GM18520 (cell line): Measurements from ENCODE around the gene TMEM184A.
"Not testable (repeated sequence)": the region's sequence is repeated elsewhere in the genome, so short reads cannot be mapped to it uniquely, and the experiment has no call there.

Experiments used
- ATAC-seq: cut with Tn5 transposase; IDR thresholded peaks from one replicate; pipeline ENCODE4 v1.9.1; 2021; ENCODE audit not compliant: unreplicated experiment

The TMEM184A gene

DNA sequence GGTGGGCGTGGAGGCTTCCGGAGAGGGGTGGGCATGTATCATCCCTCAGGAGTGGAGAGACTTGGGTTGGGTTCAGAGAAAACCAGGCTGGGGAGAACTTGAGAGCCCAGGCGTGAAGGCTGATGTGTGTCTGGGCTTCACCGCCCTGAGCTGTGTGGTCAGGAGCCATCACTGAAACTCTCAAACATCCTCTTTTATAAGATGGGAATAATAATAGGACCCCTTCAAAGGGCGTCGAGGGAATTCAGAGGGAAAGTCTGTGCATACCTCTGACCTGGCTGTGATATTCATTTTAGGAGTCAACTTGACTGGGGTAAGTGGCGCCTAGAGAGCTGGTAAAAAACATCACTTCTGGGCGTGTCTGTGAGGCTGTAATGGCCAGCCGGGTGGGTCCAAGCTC is 34.9 kb upstream of the TMEM184A start:
- no peak for ATAC-seq

DNA sequence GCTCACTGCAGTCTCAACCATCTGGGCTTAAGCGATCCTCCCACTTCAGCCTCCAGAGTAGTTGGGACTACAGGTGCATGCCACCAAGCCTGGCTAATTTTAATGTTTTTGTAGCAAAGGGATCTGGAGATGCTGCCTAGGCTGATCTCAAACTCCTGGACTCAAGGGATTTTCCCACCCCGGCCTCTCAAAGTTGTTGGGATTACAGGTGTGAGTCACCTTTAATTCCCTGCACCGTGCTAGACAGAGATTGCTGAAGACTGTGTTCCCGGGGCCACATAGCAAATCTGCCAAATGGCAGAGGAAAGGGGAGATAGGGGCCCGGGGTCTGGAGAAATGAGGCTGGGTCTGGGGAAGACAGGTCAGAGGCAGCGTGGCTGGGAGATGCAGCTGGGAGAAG is 34.5 kb upstream of the TMEM184A start:
- no peak for ATAC-seq

DNA sequence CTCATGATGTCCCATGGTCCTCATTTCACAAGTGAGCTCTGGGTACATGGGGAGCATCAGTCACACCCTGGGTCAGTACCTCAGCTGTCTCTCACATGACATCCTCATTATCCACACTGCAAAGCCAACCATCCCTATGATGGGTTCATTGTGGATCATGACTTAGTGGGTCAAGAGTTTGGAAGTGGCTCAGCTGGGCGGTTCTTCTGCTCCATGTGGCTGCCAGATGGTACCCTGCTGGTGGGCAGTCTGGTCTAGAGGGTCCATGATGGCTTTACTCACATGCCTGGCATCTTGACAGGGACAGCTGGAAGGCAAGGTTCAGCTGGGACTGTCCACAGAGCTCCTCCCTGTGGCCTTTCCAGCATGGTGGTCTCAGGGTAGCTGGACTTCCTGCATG is 33.0 kb upstream of the TMEM184A start:
- ATAC-seq: no peak

DNA sequence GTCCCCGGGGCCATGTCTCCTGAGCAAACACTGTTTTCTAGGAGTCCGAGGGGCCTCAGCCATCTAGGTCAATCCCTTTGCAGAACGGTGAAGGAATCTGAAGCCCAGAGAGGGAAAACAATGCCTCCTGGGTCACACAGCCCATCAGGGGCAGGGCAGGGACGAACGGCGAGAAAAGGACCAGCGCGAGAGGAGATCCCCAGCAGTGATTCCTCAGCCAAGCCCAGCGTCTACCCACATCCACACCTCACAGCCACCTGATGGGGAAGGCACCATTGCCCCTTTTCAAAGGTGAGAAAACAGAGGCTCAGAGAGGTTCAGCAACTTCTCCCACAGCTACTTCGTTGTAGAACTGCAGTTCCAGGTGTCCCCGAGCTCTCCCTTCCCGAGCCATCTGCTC is 31.7 kb upstream of the TMEM184A start:
- ATAC-seq: no peak

DNA sequence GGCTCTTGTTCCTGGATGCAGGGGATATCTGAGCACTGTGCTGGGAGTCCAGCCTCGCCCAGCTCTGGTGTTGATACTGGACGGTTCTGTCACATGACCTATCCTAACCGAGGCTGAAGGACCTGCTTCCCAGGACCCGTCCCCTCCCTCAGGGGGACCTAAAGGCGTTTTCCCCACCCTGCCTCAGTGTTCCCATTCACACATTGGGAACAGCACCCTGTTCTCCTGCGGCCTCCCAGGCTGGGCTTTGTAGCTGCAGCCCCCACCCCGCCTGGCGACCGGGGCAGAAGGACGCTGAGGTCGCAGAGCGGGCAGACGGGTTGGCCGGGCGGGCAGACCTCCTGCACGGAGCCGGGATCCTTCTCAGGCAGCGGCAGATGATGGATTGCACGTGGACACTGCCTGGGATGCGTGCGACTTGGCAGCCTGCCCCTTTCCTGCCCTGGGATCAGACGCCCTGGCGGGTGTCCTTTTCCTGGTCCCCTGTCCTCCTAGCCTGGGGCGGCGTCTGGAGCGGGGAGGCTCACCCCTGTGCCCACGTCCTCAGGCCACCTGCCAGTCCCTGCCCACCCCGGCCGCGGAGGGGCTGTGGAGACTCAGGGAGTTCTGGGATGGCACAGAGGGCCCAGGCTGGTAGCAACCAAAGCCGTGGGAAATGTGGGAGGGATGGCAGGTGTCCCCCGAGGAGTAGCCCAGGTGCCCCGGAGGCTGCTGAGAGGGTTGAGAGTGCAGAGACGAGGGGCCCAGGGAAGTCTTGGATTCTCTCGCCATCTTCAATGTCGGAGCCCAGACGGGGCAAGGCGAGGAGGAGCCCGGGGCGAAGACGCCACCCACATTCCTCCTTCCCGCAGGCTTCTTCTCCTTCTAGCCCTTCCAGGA is 31.1 kb upstream of the TMEM184A start:
- no peak for ATAC-seq

DNA sequence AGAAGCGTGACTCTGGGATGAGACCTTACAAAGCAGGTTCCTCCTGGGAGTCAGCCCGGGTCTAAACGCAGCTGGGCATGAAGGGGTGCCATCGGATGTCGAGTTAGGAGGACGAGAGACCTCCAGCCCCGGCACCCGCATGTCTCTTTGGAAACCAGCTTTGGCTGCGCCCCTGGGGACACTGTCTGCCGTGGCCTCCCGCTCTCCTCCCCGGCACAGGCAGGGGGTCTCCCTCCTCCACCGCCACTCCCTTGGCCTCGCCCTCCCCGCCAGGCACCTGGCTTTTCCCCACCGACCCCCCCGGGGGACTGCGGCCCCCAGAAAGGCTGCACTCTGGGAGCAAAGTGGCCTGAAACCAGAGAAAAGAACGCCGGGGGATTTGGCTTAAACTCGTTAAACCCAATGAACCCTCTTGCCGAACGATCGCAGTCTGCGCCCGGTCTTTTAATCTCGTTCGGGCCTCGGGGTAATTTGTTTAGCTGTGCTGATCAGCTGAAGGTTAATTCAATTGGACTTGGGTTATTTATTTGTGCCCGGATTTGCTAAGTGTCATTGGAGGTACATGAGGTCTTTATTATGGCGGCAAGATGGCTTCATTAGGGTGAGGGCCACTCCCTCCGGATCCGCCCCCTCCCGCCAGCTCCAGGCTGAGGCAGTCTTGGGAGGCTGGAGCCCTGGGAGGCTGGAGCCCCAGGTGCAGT is 30.3 kb upstream of the TMEM184A start:
- no peak for ATAC-seq

DNA sequence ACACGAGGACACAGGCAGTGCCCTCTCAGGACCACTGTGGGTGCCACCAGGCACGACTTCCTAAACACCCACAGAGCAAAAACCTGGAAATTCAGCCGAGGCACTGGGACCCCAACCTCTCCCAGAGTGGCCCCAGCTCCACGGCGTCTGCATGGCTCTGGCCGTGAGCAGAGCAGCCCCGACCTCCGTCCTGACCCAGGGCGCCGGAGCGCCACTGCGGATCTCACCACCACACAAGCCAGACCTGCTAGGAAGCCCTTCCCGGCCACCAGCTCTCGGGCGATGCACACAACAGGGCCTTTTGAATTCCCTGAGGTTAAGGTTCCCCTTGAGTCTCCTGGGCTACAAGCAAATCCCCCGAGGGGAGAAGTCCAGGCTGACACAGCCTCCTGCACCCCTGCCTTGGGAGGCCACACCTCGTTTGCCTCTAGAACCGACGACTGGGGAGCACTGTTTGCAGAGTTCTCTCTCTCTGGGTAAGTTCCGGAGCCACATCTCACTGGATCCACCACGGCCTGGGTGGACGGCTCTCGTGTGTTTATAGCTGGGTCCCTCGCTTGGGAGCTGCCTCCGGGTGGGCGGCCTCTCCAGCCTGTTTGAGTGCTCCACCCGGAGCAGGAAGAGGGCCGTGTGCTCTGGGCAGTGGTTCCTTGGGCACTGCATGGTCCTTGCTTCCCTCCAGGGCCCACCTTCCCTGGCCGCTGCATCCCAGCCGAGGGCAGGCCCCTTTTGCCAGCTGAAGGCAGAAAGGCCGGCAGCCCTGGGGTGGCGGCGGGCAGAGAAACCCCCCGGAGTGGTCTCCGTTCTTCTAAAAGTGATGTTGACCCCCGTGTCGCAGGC is 29.4 kb upstream of the TMEM184A start:
- no peak for ATAC-seq

DNA sequence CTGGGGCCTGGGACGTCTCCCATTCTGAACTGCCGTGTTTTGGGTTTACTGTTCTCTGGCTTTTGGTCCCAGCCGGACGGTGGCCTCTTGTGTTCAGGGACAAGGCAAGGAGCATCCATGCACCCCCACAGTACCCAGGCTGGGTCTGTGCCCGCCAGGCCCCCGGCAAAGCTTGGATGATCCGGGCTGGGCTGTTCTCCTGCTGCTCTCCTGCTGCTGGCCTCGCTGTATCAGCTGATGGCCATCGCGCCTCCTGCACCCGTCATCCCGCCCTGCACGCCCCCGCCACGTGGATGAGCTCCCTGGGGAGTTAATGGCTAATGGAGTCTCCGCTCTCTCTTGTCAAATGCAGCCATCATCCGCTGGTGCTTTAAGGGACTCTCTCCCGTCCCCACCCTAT is 28.7 kb upstream of the TMEM184A start:
- ATAC-seq: no peak

DNA sequence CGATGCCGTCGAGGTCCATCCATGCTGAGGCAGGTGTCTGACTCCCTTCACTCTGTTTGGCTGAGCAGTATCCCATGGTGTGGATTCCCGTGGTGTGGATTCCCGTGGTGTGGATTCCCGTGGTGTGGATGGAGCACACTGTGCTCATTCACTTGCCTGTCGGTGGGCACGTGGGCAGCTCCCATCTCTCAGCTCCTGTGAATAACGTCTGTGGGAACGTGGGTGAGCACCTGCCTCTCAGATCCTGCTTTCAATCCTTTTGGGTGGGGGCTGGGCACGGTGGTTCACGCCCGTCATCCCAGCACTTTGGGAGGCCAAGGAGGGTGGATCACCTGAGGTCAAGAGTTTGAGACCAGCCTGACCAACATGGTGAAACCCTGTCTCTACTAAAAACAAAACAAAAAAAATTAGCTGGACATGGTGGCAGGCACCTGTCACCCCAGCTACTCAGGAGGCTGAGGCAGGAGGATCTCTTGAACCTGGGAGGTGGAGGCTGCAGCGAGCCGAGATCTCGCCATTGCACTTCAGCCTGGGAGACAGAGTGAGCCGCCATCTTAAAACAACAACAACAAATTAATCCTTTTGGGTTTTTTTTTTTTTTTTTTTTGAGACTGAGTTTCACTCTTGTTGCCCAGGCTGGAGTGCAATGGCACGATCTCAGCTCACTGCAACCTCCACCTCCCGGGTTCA is 27.4 kb upstream of the TMEM184A start:
- ATAC-seq: not testable (repeated sequence)

DNA sequence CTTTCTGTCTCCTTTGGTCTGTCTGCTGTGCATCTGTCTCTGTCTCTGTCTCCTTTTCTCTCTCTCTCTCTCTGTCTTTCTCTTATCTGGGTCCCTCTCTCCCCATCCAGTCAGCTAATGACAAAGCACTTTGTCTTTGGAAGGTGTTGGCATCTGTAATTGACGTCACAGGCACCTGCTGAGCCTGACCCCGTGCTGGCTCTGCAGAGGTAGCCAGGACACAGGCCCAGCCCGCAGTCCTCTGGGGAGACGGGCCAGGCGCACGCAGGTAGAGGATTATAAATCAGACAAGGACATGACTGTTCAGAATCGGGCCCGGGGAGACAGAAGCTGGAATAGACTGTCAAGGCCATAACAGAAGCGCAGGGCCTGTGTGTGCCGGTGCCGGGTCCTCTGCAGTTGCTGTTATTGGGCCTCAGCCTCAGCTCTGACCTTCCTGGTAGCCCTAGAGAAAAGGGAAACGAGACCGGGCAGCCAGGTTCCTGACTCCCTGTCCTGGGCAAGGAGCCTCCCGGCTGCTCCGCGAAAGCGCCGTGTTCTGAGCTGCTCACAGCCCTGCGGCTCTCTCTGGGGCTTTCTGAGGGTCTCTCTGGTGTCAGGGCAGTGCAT is 24.5 kb upstream of the TMEM184A start:
- no peak for ATAC-seq

DNA sequence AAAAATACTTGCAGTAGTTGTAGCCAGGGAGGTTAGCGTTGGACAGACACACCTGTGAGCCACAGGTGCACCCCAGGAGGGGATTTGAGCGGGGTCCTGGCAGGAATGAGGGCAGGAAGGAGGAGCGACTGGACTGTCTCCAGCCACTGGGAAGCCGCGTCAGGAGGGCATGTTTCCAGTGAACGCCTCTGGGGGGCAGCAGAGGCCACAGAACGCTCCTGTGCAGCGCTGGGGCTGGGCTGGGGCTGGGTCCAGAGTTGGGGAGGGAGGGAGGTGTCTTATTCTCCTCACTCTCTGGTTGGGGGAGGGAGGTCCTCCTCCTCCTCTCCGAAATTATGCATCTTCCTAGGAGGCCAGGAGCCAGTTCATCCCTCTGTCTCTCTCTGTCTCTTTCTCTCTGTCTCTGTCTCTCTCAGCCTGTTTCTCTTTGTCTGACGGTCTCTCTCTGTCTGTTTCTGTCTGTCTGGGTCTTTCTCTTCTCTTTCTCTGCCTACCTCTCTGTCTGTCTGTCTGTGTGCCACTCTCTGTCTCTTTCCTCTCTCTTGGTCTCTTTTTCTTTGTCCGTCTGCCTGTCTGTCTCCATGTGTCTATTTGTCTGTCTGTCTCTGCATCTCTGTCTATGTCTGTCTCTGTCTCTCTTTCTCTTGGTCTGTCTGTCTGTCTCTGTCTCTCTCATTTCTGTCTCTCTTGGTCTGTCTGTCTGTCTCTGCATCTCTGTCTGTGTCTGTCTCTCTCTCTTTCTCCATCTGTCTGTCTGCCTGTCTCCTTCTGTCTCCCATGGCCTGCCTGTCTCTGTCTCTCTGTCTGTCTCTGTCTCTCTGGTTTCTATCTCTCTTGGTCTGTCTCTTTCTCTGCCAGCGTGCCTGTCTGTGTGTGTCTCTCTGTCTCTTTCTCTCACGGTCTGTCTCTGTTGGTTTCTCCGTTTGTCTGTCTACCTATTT is 23.7 kb upstream of the TMEM184A start:
- ATAC-seq: no peak

DNA sequence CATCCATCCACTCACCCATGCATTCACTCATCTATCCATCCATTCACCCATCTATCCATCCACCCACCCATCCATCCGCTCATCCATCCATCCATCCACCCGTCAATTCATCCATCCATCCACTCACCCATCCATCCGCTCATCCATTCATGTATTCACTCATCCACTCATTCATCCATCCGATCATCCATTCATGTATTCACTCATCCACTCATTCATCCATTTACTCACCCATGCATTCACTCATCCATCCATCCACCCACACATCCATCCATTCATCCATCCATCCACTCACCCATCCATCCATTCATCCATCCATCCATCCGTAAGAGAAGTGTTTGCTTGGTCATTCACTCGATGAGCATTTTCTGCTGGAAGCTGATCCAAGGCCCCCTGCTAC is 22.5 kb upstream of the TMEM184A start:
- no peak for ATAC-seq

DNA sequence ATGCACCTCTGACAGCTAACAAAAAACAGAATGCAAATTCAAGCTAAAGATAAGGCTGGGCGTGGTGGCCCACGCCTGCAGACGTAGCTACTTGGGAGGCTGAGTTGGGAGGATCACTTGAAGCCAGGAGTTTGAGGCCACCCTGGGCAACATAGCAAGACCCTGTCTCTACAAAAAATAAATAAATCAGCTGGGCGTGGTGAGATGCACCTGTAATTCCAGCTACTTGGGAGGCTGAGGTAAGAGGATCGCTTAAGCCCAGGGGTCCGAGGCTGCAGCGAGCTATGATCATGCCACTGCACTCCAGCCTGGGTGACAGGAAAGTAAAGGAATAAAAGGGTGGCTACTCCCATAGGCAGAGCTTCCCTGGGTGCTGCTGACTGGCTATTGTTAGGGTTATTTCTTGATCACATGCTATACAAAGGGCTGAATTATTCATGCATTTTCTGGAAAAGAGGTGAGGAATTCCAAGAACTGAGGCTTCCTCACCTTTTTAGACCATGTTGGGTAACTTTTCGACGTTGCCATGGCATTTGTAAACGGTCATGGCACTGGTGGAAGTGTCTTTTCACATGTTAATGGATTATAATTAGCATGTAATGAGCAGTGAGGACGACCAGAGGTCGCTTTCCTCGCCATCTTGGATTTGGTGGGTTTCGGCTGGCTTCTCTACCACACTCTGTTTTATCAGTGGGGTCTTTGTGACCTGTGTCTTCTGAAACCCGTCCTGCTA is 20.7 kb upstream of the TMEM184A start:
- no peak for ATAC-seq

DNA sequence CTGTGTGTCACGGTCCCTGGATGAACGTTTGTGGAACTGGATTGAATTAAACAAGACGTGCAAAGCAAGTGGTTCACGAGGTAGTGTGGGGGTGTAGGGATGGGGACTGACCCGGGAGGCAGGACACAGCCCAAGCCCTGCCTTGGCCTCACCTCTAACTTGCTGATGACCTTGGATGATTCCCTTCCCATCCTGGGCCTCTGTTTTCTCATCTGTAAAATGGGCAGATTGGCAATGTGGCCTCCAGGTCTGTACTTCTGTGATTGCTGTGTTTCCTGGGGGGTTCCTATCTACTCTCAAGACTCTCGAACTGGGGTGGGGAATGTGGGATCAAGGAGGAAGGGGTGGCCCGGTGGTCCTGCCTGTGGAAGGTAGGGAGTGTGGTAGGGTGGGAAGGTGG is 19.8 kb upstream of the TMEM184A start:
- ATAC-seq: no peak

DNA sequence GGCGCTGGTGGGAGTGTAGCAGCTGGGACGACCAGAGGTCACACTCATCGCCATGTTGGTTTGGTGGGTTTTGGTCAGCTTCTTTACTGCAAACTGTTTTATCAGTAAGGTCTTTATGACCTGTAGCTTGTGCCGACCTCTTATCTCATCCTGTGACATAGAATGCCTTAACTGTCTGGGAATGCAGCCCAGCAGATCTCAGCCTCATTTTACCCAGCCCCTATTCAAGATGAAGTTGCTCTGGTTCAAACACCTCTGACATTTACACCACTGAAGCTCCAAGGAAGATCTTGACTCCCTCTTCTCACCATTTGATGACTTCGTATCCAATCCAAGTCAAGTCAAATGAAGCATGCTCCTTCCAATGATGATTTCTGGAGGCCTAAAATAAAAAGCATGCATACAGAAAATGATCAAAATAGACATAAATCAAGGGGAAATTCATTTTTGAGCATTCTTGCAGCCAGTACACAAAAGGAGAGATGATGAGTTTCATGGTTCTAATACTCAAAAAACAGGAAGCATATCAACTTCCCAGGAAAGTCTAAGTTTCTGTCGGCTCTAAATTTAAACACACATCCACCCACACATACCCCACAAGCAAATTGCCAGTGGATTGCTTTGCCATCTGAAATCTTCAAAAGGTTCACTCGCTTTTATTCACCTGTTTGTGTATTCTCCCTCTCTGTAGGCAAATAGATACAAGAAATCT is 16.3 kb upstream of the TMEM184A start:
- no peak for ATAC-seq

DNA sequence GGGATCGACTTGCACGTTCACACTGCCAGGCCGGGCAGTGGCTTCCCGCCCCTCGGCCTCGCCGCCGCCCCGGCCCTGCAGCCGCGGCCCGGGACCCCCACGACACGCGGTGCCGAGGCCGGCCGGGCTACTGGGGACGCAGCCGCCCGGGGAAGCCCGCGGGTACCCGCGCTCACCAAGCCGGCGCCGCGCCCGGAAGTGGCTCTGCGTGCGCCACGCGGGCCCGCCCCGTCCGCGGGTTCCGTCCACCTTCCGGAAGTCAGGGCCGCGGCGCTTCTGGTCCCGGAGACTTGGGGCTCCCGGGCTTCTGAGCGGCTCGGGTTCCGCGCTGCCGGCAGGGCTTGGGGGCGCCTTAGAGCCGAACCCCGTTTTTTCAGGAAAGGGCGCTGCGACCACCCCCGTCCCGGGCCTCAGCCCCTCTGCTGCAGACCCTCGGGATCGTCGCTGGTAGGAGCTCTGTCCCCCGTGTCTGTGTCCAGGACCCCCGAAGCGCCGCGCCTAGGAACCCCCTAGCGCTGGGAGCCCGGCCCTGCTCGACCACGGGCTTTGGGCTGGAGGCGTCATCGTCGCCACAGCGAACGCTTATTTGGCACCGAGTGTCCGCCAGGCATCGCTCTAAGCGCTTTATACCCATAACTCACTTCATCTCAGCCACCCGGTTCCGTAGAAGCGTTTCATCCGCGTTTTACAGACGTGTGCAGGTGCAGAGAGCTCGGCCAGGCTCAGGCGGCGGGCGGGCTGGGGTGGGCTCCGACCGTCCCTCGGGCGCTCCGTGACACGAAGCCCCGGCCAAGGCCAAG is 14.0 kb upstream of the TMEM184A start, which contains the start of gene PSMG3:
Gene PSMG3, minus strand, starts transcription at position 200 of the 800 bp plus-strand sequence. CDS start 693 bp downstream, outside the sequence.
- ATAC-seq: peak; percentile 87

DNA sequence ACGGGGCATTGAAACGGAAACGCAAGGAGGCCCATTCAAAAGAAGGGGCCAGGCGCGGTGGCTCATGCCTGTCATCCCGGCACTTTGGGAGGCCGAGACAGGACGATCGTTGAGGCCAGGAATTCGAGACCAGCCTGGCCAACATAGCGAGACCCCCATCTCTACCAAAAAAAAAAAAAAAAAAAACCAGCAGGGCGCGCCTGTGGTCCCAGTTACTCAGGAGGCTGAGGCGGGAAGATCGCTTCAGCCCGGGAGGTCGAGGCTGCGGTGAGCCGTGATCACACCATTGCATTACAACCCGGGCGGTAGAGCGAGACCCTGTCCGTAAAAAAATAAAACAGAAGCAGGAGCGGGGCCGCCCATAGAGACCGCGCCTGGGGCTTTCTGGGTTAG is 13.4 kb upstream of the TMEM184A start:
- ATAC-seq: no peak
